Lower leg skin (tissue), 4 donors: Measurements from ENCODE around the gene ZDHHC14. TPM values are rescaled to one million over a fixed set of nuclear protein-coding genes. Genes with fewer than 3 reads are reported as not detected.

Source experiments
- DNase-seq, 2 donors: peaks; one replicate each; pipeline ENCODE4 v3.0.0-alpha.2; 2019; ENCODE audit warnings: low spot score in 2 of 2
- H3K4me3 ChIP-seq: fragments of 200-600 bp; sonication (generic); 2 replicates; pipeline ENCODE4 v1.5.1; 2017; ENCODE audit warnings: mild to moderate bottlenecking, low read depth; ENCODE audit not compliant: poor library complexity, severe bottlenecking
- POLR2A ChIP-seq, 2 donors: fragments of 450-650 bp; IDR thresholded peaks; one replicate each; pipeline ENCODE4 v1.6.1; 2016 to 2017; ENCODE audit warnings: antibody characterized with exemption in 2 of 2, mild to moderate bottlenecking in 1 of 2, moderate library complexity in 1 of 2
- WGBS, 2 donors: methylation state at CpG; one replicate each; pipeline ENCODE4 v1.1.5; 2018; 5-methylcytosine and 5-hydroxymethylcytosine counted together
- intact Hi-C: fragments of 100-400 bp; cut with DNase I; formaldehyde crosslinking; loops from one replicate; pipeline ENCODE4 v1.15.0; 2023; ENCODE audit warnings: low total_unique reads
- total RNA-seq, 4 donors: library from RNA; depleted of rRNA; stranded (reverse); fragments of >200 nt; gene quantifications; one replicate each; pipeline ENCODE4 v1.1.0, GENCODE V29; 2016
- TF ChIP-seq, protein P1 (sequence below), 3 donors: fragments of 450-650 bp; IDR thresholded peaks; one replicate each; pipeline ENCODE4 v1.5.1; 2016; ENCODE audit warnings: antibody characterized with exemption in 3 of 3, mild to moderate bottlenecking in 3 of 3, moderate library complexity in 2 of 3

The ZDHHC14 gene
- total RNA-seq, 4 donors from 2014 or later, result 4.5 to 8.3 (median 6.1) TPM

GRCh38 chr6:157663261-157663660 is 282.3 kb downstream of the ZDHHC14 start:
- H3K4me3 ChIP-seq, result no peak overlapping the region
- intact Hi-C loops, result no loop called here
- DNase-seq, result no peak
- 97 to 99% methylated on average over 5 of the region's 5 CpGs for WGBS, 2 donors
- TF ChIP-seq POLR2A (IDR thresholded peaks at IDR 0.05), result no peak

GRCh38 chr6:157665180-157665579 is 284.2 kb downstream of the ZDHHC14 start:
- WGBS, 2 donors, result 85 to 93% methylated on average over 3 of the region's 3 CpGs
- no peak overlapping the region for H3K4me3 ChIP-seq
- no peak for DNase-seq
- no peak for TF ChIP-seq POLR2A (IDR thresholded peaks at IDR 0.05)
- TF ChIP-seq, protein P1, sequence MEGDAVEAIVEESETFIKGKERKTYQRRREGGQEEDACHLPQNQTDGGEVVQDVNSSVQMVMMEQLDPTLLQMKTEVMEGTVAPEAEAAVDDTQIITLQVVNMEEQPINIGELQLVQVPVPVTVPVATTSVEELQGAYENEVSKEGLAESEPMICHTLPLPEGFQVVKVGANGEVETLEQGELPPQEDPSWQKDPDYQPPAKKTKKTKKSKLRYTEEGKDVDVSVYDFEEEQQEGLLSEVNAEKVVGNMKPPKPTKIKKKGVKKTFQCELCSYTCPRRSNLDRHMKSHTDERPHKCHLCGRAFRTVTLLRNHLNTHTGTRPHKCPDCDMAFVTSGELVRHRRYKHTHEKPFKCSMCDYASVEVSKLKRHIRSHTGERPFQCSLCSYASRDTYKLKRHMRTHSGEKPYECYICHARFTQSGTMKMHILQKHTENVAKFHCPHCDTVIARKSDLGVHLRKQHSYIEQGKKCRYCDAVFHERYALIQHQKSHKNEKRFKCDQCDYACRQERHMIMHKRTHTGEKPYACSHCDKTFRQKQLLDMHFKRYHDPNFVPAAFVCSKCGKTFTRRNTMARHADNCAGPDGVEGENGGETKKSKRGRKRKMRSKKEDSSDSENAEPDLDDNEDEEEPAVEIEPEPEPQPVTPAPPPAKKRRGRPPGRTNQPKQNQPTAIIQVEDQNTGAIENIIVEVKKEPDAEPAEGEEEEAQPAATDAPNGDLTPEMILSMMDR (IDR thresholded peaks at IDR 0.05), result no peak
- intact Hi-C loops, result loop anchor here (5.0 kb wide), 1 partner anchor 348 kb away; no protein-coding TSS in a partner anchor

DNA sequence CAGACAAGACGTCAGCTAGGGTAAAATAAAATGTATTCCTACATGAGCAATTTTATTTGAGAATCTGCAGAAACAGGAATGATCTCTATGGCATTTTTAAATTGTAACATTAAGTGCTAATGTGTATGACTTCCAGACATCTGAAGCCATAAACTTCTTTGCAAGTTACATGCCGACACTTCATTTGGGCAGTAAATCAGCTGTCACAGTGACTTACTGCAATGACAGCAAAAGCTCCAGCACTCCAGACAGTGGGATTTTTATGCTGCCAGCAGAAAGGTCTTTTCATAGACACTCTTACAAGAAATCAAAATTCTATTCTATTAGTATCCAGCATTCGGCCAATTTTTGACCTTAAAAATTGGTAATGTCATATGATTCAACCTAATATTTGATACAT is 285.7 kb downstream of the ZDHHC14 start:
- TF ChIP-seq, protein P1 (IDR thresholded peaks at IDR 0.05), result no peak
- TF ChIP-seq POLR2A (IDR thresholded peaks at IDR 0.05), result no peak
- intact Hi-C loops, result loop anchor here (5.0 kb wide), 1 partner anchor 349 kb away; no protein-coding TSS in a partner anchor
- H3K4me3 ChIP-seq, result no peak overlapping the region
- 63 to 68% methylated on average over 3 of the region's 3 CpGs for WGBS, 2 donors
- DNase-seq, result no peak

- intact Hi-C loops, result loop anchor here (5.0 kb wide), 1 partner anchor 350 kb away; no protein-coding TSS in a partner anchor
- TF ChIP-seq, protein P1 (IDR thresholded peaks at IDR 0.05), result peak in 1 of 3 donors; percentile 52
- no peak for TF ChIP-seq POLR2A (IDR thresholded peaks at IDR 0.05)
- DNase-seq, result peak; percentile 45 to 85
- 36 to 40% methylated on average over 11 of the region's 11 CpGs for WGBS, 2 donors
- no peak overlapping the region for H3K4me3 ChIP-seq
These were observed 286.4 kb downstream of the ZDHHC14 start for GRCh38 chr6:157667211-157668008.

GRCh38 chr6:157668009-157668401 is 287.0 kb downstream of the ZDHHC14 start:
- intact Hi-C loops, result loop anchor here (5.0 kb wide), 1 partner anchor 351 kb away; no protein-coding TSS in a partner anchor
- WGBS, 2 donors, result 88 to 90% methylated on average over 3 of the region's 3 CpGs
- no peak overlapping the region for H3K4me3 ChIP-seq
- DNase-seq, result no peak
- TF ChIP-seq, protein P1 (IDR thresholded peaks at IDR 0.05), result no peak
- no peak for TF ChIP-seq POLR2A (IDR thresholded peaks at IDR 0.05)

DNA sequence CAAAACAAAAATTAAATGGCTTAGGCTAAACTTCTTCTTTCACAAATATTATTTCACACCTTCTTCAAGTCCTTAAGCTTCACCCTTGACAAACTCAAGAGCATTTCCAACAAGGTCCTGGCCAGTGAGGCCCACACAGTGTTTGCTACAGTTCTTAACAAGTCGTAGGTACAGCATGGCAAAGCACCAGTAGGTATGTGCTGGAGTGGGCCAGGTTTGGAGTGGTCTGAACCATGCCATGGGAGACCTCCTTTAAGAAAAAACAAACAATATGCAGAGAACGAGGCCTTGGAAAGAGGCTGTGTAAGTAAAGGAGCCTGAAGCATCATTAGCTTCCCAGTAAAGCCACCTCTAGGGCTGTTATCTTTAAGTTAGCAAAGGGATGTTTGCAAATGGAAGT is 287.7 kb downstream of the ZDHHC14 start:
- no peak overlapping the region for H3K4me3 ChIP-seq
- 88 to 96% methylated on average over 2 of the region's 2 CpGs for WGBS, 2 donors
- no peak for DNase-seq
- TF ChIP-seq, protein P1 (IDR thresholded peaks at IDR 0.05), result no peak
- TF ChIP-seq POLR2A (IDR thresholded peaks at IDR 0.05), result no peak
- intact Hi-C loops, result loop anchor here (5.0 kb wide), 1 partner anchor 351 kb away; no protein-coding TSS in a partner anchor
